Activated CD4-positive, alpha-beta T cell treated with anti-CD3 and anti-CD28 coated beads, Interleukin-2, amount 50 U/mL, for 24 hours (primary cell): ENCODE data around the gene PHOSPHO1.

Source experiments
- DNase-seq, 2 donors: peaks; one replicate each; pipeline ENCODE4 v3.0.0-alpha.2; 2020; ENCODE audit warnings: low read depth in 1 of 2, low spot score in 1 of 2

The PHOSPHO1 gene

GRCh38 chr17:49219987-49220386, 10.6 kb downstream of the PHOSPHO1 start:
- DNase-seq, result no peak

- no peak for DNase-seq
Measured at GRCh38 chr17:49218941-49219913, 11.4 kb downstream of the PHOSPHO1 start.

- peak in 1 of 2 donors; percentile 43 for DNase-seq
Measured at GRCh38 chr17:49217651-49218413, 12.8 kb downstream of the PHOSPHO1 start.

- no peak for DNase-seq
Measured at GRCh38 chr17:49216953-49217650, 13.5 kb downstream of the PHOSPHO1 start.

- DNase-seq, result no peak
Measured at GRCh38 chr17:49216482-49216881, 14.1 kb downstream of the PHOSPHO1 start.

GRCh38 chr17:49214676-49215360, 15.8 kb downstream of the PHOSPHO1 start:
- no peak for DNase-seq

GRCh38 chr17:49213847-49214246, 16.7 kb downstream of the PHOSPHO1 start:
- no peak for DNase-seq

GRCh38 chr17:49213399-49213798, 17.2 kb downstream of the PHOSPHO1 start:
- DNase-seq, result no peak

- peak; percentile 43 to 71 for DNase-seq
Measured at GRCh38 chr17:49210158-49211029, 20.2 kb downstream of the PHOSPHO1 start, which contains the start of the genes ABI3 and GNGT2. ABI3 (plus strand) TSS chr17:49210707; CDS start chr17:49210725, 18 bp downstream. GNGT2 (minus strand) TSS chr17:49210574; CDS start chr17:49207422, 3,152 bp downstream.

GRCh38 chr17:49209061-49209571, 21.5 kb downstream of the PHOSPHO1 start:
- DNase-seq, result no peak

- DNase-seq, result no peak
Measured at GRCh38 chr17:49204516-49204915, 26.1 kb downstream of the PHOSPHO1 start.

GRCh38 chr17:49203796-49204195, 26.8 kb downstream of the PHOSPHO1 start:
- no peak for DNase-seq

- no peak for DNase-seq
Measured at GRCh38 chr17:49201481-49201927, 29.1 kb downstream of the PHOSPHO1 start.

- no peak for DNase-seq
Measured at GRCh38 chr17:49200423-49201083, 30.0 kb downstream of the PHOSPHO1 start.

GRCh38 chr17:49198211-49198610, 32.4 kb downstream of the PHOSPHO1 start:
- no peak for DNase-seq

- no peak for DNase-seq
Measured at GRCh38 chr17:49197346-49197998, 33.1 kb downstream of the PHOSPHO1 start.

- no peak for DNase-seq
Measured at GRCh38 chr17:49196520-49196919, 34.1 kb downstream of the PHOSPHO1 start.

- no peak for DNase-seq
Measured at GRCh38 chr17:49195751-49196150, 34.8 kb downstream of the PHOSPHO1 start.
